ENCODE results near the gene SCARB1.

Gene SCARB1

GRCh38 chr12:124821252-124822200 is 42.1 kb downstream of the SCARB1 start:
- no peak for DNase-seq (ENCODE audit: low spot score)

GRCh38 chr12:124820199-124820598 is 43.5 kb downstream of the SCARB1 start:
- DNase-seq (ENCODE audit: low spot score), result no peak

GRCh38 chr12:124819525-124819924 is 44.1 kb downstream of the SCARB1 start:
- DNase-seq (ENCODE audit: low spot score), result no peak

- no peak for DNase-seq (ENCODE audit: low spot score)
Measured at GRCh38 chr12:124819080-124819479, 44.6 kb downstream of the SCARB1 start.

GRCh38 chr12:124817076-124818000 is 46.3 kb downstream of the SCARB1 start:
- no peak for DNase-seq (ENCODE audit: low spot score)

- DNase-seq (ENCODE audit: low spot score), result no peak
Measured at GRCh38 chr12:124816295-124816854, 47.3 kb downstream of the SCARB1 start.

GRCh38 chr12:124814741-124815613 is 48.7 kb downstream of the SCARB1 start:
- DNase-seq (ENCODE audit: low spot score), result no peak

GRCh38 chr12:124813782-124814181 is 49.9 kb downstream of the SCARB1 start:
- no peak for DNase-seq (ENCODE audit: low spot score)

GRCh38 chr12:124812979-124813378 is 50.7 kb downstream of the SCARB1 start:
- no peak for DNase-seq (ENCODE audit: low spot score)

- no peak for DNase-seq (ENCODE audit: low spot score)
Measured at GRCh38 chr12:124812356-124812755, 51.3 kb downstream of the SCARB1 start.

- DNase-seq (ENCODE audit: low spot score), result no peak
Measured at GRCh38 chr12:124811633-124812032, 52.0 kb downstream of the SCARB1 start.

GRCh38 chr12:124809878-124810277 is 53.8 kb downstream of the SCARB1 start:
- DNase-seq (ENCODE audit: low spot score), result no peak

GRCh38 chr12:124809391-124809790 is 54.3 kb downstream of the SCARB1 start:
- DNase-seq (ENCODE audit: low spot score), result no peak

- DNase-seq (ENCODE audit: low spot score), result no peak
Measured at GRCh38 chr12:124808272-124808671, 55.4 kb downstream of the SCARB1 start.

- no peak for DNase-seq (ENCODE audit: low spot score)
Measured at GRCh38 chr12:124805876-124806668, 57.6 kb downstream of the SCARB1 start.

GRCh38 chr12:124805050-124805449 is 58.6 kb downstream of the SCARB1 start:
- no peak for DNase-seq (ENCODE audit: low spot score)

GRCh38 chr12:124804011-124804621 is 59.5 kb downstream of the SCARB1 start:
- peak; percentile 29 for DNase-seq (ENCODE audit: low spot score)

GRCh38 chr12:124802361-124802760 is 61.3 kb downstream of the SCARB1 start:
- DNase-seq (ENCODE audit: low spot score), result no peak

GRCh38 chr12:124800506-124800905 is 63.2 kb downstream of the SCARB1 start:
- no peak for DNase-seq (ENCODE audit: low spot score)

- DNase-seq (ENCODE audit: low spot score), result no peak
Measured at GRCh38 chr12:124797321-124797720, 66.3 kb downstream of the SCARB1 start.
